Mesendoderm (in vitro differentiated cells): Measurements from ENCODE around the gene KIF2C. TPM values are rescaled to one million over a fixed set of nuclear protein-coding genes. Genes with fewer than 3 reads are reported as not detected.
A peak's percentile ranks its signal among the peaks of the same experiment; 100 is the strongest.
"Not testable (repeated sequence)": the region's sequence is repeated elsewhere in the genome, so short reads cannot be mapped to it uniquely, and the experiment has no call there.

Experiments used
- DNase-seq: peaks from one replicate; pipeline ENCODE4 v3.0.0; 2013
- H2AK5ac ChIP-seq: 2 replicates; pipeline ENCODE4 v1.6.1; 2013; ENCODE audit warnings: low read length, inconsistent platforms
- H2BK120ac ChIP-seq: 2 replicates; pipeline ENCODE4 v1.6.1; 2013; ENCODE audit warnings: low read depth, mild to moderate bottlenecking, low read length, moderate library complexity, mixed read lengths
- H2BK15ac ChIP-seq: replicated peaks from 2 replicates; pipeline ENCODE4 v1.6.1; 2013; ENCODE audit warnings: low read depth, mild to moderate bottlenecking, moderate library complexity
- H2BK5ac ChIP-seq: 2 replicates; pipeline ENCODE4 v1.6.1; 2013; ENCODE audit warnings: low read length, inconsistent platforms
- H3K18ac ChIP-seq: 2 replicates; pipeline ENCODE4 v1.6.1; 2013; ENCODE audit warnings: mild to moderate bottlenecking, low read length, mixed read lengths
- H3K23ac ChIP-seq: one replicate; pipeline ENCODE4 v1.6.1; 2013; ENCODE audit warnings: low read length
- H3K27ac ChIP-seq: 2 replicates; pipeline ENCODE4 v1.5.1; 2013; ENCODE audit warnings: low read depth, mild to moderate bottlenecking, inconsistent platforms, low read length, moderate library complexity
- H3K27me3 ChIP-seq: 2 replicates; pipeline ENCODE4 v1.6.1; 2013; ENCODE audit warnings: low read length, control low read depth, mild to moderate bottlenecking, inconsistent platforms; ENCODE audit not compliant: insufficient read depth, poor library complexity
- H3K36me3 ChIP-seq: 2 replicates; pipeline ENCODE4 v1.6.1; 2013; ENCODE audit warnings: low read length, inconsistent platforms; ENCODE audit not compliant: control insufficient read depth, insufficient read depth
- H3K4ac ChIP-seq: one replicate; pipeline ENCODE4 v1.6.1; 2013; ENCODE audit warnings: low read depth, mild to moderate bottlenecking, low read length, moderate library complexity
- H3K4me1 ChIP-seq: 2 replicates; pipeline ENCODE4 v1.6.1; 2013; ENCODE audit warnings: low read depth, low read length, inconsistent platforms; ENCODE audit not compliant: control insufficient read depth
- H3K4me2 ChIP-seq: 2 replicates; pipeline ENCODE4 v1.6.1; 2013; ENCODE audit warnings: low read length
- H3K4me3 ChIP-seq: 2 replicates; pipeline ENCODE4 v1.5.1; 2013; ENCODE audit warnings: mild to moderate bottlenecking, low read length
- H3K56ac ChIP-seq: one replicate; pipeline ENCODE4 v1.6.1; 2013; ENCODE audit warnings: low read length
- H3K79me1 ChIP-seq: 2 replicates; pipeline ENCODE4 v1.6.1; 2013; ENCODE audit warnings: low read length, inconsistent platforms
- H3K79me2 ChIP-seq: 2 replicates; pipeline ENCODE4 v1.6.1; 2013; ENCODE audit warnings: mild to moderate bottlenecking, low read length; ENCODE audit not compliant: control insufficient read depth, insufficient read depth
- H3K9ac ChIP-seq: 2 replicates; pipeline ENCODE4 v1.6.1; 2013; ENCODE audit warnings: low read length, inconsistent platforms
- H4K5ac ChIP-seq: one replicate; pipeline ENCODE4 v1.6.1; 2013; ENCODE audit warnings: low read length
- H4K8ac ChIP-seq: one replicate; pipeline ENCODE4 v1.6.1; 2013; ENCODE audit warnings: low read depth, mild to moderate bottlenecking, control low read depth, low read length, moderate library complexity
- WGBS: extraction: QIAGEN DNeasy Blood & Tissue Kit; methylation state at CpG from one replicate; pipeline ENCODE4 v1.1.7; 2013; ENCODE audit warnings: low lambda C conversion rate, missing lambda C conversion rate; ENCODE audit not compliant: insufficient coverage; ENCODE audit errors: extremely low coverage; 5-methylcytosine and 5-hydroxymethylcytosine counted together
- small RNA-seq: library from polyadenylated mRNA; stranded (forward); fragments of <200 nt; extraction: miRNeasy Mini kit (QIAGEN cat#:217004); gene quantifications from one replicate; pipeline ENCODE3, GENCODE V24; 2013; ENCODE audit not compliant: insufficient read depth

The KIF2C gene

DNA sequence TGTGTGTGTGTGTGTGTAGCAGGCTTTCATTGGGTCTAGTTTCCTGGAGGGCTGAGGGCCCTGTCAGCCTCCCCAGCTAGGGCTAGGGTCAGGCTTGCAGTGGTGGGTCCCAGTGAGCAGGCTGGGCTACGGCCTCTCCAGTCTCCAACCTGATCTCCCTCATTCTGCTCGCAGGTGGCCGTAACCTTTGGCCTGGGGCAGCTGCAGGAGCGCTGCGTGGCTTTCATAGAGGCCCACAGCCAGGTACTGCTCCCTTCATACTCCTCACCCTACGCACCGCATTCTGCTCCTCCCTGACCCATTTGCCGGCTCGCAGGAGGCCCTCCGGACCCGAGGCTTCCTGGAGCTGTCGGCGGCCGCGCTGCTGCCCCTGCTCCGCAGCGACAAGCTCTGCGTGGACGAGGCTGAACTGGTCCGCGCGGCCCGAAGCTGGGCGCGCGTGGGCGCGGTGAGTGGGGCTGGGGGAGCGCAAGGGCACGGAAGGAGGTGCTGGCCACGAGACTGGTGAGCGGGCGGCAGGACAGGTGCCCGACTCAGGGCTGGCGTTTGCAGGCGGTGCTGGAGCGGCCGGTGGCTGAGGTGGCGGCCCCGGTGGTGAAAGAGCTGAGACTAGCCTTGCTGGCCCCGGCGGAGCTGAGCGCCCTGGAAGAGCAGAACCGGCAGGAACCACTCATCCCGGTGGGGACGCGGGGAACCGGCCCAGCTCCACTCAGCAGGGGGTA is 73.3 kb downstream of the KIF2C start:
- H2BK5ac ChIP-seq, result no peak overlapping the region
- no peak overlapping the region for H4K8ac ChIP-seq
- no peak overlapping the region for H3K27ac ChIP-seq
- H3K4ac ChIP-seq, result no peak overlapping the region
- H3K79me1 ChIP-seq, result no peaks in the 10 kb centered on the region
- H3K18ac ChIP-seq, result no peak overlapping the region
- no CpG with 5 or more reads among the region's 48 CpGs for WGBS
- H3K4me2 ChIP-seq, result peak overlapping the region; percentile 93
- no peak overlapping the region for H2BK120ac ChIP-seq
- DNase-seq, result no peak
- no peak overlapping the region for H2BK15ac ChIP-seq
- no peak overlapping the region for H2AK5ac ChIP-seq
- H4K5ac ChIP-seq, result no peak overlapping the region
- H3K79me2 ChIP-seq, result no peaks in the 10 kb centered on the region
- no peaks in the 10 kb centered on the region for H3K36me3 ChIP-seq
- no peaks in the 10 kb centered on the region for H3K27me3 ChIP-seq
- H3K23ac ChIP-seq, result peak overlapping the region; percentile 19
- H3K9ac ChIP-seq, result peak overlapping the region; percentile 73
- peak overlapping the region; percentile 95 for H3K56ac ChIP-seq
- H3K4me1 ChIP-seq, result peaks cover 13% of the 10 kb centered on the region
- H3K4me3 ChIP-seq, result peak overlapping the region; percentile 51

GRCh38 chr1:44815926-44816325 is 76.3 kb downstream of the KIF2C start:
- H4K5ac ChIP-seq, H3K79me1 ChIP-seq, H3K27me3 ChIP-seq, H3K27ac ChIP-seq, H3K4ac ChIP-seq, H2BK5ac ChIP-seq, H3K9ac ChIP-seq, H3K23ac ChIP-seq, H2AK5ac ChIP-seq, H3K4me1 ChIP-seq, H3K4me3 ChIP-seq, H3K4me2 ChIP-seq, H3K79me2 ChIP-seq, H2BK120ac ChIP-seq, H3K56ac ChIP-seq, H3K18ac ChIP-seq, DNase-seq, H4K8ac ChIP-seq, H2BK15ac ChIP-seq, H3K36me3 ChIP-seq: not testable (repeated sequence)
- no CpG with 5 or more reads among the region's 9 CpGs for WGBS

DNA sequence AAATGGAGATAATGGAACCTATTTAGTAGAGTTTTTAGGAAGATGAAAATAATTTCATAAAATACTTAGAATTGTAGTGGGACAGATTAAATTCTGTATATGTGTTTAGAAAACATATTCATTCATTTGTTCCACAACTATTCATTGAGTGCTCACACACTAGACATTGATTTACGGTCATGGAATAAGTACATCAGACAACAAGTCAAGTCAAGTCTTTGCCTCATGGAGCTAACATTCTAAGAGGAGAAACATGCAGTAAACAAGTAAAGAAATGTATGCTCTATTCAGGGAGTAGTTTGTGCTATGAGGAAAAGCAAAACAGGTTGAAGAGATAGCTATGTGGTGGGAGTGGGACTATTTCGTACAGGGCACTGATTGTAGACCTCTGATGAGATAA is 77.7 kb downstream of the KIF2C start:
- no peaks in the 10 kb centered on the region for H3K79me1 ChIP-seq
- H3K56ac ChIP-seq, result no peak overlapping the region
- DNase-seq, result no peak
- no peaks in the 10 kb centered on the region for H3K27me3 ChIP-seq
- H4K5ac ChIP-seq, result no peak overlapping the region
- peak overlapping the region; percentile 43 for H2AK5ac ChIP-seq
- H2BK5ac ChIP-seq, result no peak overlapping the region
- H3K4ac ChIP-seq, result no peak overlapping the region
- H3K36me3 ChIP-seq, result no peaks in the 10 kb centered on the region
- no peak overlapping the region for H3K4me2 ChIP-seq
- no peak overlapping the region for H3K18ac ChIP-seq
- H3K27ac ChIP-seq, result no peak overlapping the region
- peaks cover 3% of the 10 kb centered on the region for H3K4me1 ChIP-seq
- WGBS, result no CpG with 5 or more reads among the region's 2 CpGs
- no peak overlapping the region for H2BK120ac ChIP-seq
- H3K23ac ChIP-seq, result no peak overlapping the region
- H3K4me3 ChIP-seq, result no peak overlapping the region
- no peak overlapping the region for H3K9ac ChIP-seq
- H3K79me2 ChIP-seq, result no peaks in the 10 kb centered on the region
- no peak overlapping the region for H4K8ac ChIP-seq
- H2BK15ac ChIP-seq, result no peak overlapping the region

Small RNA genes lying within 50 kb of the gene (small RNA-seq; reads per million reads assigned to genes)
- gene RNU5D-1 (24.9 reads per million, percentile 92 among the genes with 10 or more reads in this experiment), gene RNU5F-1 (15.4 reads per million, percentile 90 among the genes with 10 or more reads in this experiment), gene SNORD38A (802 reads per million, percentile 98 among the genes with 10 or more reads in this experiment), gene SNORD38B (not detected), gene SNORD46 (268 reads per million, percentile 97 among the genes with 10 or more reads in this experiment), gene SNORD55 (not detected)
